Embryonic facial prominence (tissue), 1 donor: ENCODE measurements around the gene GUCA2B.

Source experiments
- DNase-seq: peaks from one replicate; pipeline ENCODE4 v3.0.0-alpha.2; 2016; ENCODE audit errors: extremely low spot score

GUCA2B gene

DNA sequence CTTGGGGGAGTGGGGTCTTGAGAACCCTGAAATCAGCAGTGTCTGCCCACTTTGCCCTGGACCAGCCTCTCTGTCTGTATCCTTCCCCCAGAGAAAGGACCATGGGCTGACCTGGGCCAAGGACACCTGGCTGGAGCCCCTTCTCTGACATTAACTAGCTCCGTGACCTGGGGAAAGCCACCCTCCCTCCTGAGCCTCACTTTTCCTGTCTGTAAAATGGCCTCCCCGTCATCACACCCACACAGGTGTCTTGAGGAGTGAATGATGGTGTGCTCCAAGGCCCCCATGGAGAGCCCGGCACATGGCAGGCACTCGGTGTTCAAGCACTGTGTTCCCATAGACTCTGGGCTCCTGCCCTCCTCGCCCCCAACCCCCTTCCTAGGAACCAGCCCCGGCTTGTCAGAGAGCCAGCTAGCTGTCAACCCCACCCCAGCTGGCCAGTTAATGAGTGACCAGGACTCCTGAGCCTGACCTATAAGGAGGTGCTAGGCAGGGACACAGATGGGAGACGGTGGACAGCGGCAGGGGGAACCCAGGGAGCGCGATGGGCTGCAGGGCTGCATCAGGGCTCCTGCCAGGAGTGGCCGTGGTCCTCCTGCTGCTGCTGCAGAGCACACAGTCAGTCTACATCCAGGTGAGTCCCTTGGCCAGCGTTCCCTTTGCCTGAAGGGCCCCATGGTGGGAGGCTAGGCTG is at the start of gene GUCA2B:
GUCA2B (plus strand) TSS at position 504 of the 694 bp plus-strand sequence; CDS start at position 545, 41 bp downstream.
- no peak for DNase-seq

GRCh38 chr1:42105025-42105424 is 48.2 kb upstream of the GUCA2B start:
- DNase-seq: no peak

DNA sequence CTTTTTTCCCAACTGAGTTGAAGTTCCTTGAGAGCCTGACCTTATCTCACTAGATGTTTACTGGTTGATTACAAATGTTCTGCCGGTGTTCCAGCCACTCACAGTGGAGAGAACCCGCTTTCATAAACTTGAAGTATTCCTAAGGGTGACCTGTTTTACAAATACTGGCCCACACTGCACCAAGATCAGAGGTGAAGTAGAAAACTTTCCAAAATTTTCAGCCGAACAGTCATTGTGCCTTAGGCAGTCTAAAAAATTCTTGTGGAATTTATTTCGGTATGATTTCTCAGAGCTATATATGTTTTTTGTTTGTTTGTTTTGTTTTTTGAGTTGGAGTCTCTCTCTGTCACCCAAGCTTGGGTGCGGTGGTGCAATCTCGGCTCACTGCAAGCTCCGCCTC is 44.9 kb upstream of the GUCA2B start:
- no peak for DNase-seq

DNA sequence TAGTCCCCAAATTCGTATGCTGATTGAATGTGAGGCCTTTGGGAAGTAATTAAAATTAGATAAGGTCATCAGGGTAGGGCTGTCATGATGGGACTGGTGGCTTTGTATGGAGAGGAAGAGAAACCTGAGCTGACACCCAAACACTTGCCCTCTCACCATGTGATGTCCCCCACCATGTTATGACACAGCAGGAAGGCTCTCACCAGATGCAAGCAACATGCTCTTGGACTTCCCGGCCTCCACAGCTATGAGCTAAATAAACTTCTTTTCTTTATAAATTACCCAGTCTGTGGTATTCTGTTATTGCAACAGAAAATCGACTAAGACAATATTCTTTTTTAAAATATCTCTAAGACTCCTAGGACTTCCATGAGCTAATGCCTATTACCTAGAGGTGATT is 43.6 kb upstream of the GUCA2B start:
- no peak for DNase-seq

DNA sequence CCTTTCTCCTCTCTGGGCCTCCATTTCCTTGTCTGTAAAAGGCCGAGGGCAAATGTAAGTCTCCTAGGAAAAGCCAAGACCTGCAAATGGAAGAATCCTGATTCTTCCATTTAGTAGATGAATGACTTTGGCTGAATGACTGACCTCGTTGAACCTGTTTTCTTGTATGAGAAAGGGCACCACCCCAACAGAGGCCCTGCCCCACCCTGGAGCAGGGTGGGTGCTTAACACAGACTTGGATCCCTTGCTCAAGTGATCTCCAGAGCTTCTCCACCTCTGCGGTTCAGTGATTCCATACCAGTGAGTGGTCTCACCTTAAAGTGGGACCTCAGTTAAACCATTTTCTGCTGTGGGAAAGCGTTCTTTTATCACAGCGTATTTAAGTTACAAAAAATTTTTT is 39.0 kb upstream of the GUCA2B start:
- DNase-seq: no peak

DNA sequence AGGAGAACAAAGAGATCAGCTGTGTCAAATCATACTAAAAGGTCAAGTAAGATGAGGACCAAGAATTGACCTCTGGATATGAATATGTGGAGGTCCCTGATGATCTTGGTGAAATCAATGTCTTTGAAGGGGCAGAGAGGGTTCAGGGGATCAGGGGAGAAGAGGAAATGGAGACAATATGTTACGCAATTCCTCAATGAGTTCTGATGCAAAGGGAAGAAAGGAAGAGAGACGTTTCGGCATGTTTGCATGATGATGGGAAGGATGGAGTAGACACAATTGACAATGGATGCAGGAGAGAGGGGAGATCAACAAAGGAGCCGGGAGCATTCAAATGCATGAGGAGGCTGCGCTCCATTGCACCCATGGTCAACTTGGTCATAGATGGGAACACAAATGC is 36.0 kb upstream of the GUCA2B start:
- no peak for DNase-seq

- DNase-seq: no peak
These were observed 35.1 kb upstream of the GUCA2B start for GRCh38 chr1:42118125-42118524.

DNA sequence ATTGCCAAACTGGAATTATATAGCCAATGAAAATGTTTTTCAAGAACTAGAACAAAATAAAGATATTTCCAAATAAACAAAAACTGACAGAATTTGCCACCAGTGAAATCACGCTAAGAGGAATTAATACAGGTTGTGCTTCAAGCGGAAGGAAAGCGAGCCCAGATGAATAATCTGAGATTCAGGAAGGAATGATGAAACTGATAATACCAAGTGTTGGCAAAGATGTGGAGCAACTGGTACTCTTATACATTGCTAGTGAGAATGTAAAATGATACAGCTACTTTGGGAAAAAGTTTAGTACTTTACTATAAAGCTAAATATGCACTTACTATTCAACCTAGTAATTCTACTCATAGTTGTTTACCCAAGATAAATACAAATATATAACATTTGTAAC is 30.8 kb upstream of the GUCA2B start:
- no peak for DNase-seq

DNA sequence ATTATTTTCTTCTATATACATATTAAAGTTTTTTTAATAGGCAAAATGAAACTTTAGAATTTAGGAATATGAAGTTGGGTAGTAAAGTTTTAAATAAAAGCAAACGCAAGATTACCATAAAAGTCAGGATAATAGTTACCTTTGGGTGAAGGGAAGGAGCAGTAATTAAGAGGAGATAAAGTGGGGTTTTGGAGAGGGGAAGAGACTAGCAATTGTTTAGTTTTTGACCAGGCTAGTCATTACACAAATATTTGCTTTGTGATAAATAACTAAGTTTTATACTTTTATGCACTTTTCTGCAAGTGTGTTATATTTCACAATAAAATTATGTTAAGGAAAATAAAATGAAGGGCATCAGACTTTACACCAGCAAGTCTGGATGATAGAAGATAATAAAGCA is 27.7 kb upstream of the GUCA2B start:
- no peak for DNase-seq

- no peak for DNase-seq
These were observed 25.4 kb upstream of the GUCA2B start for GRCh38 chr1:42127767-42128166.

- DNase-seq: no peak
These were observed 24.7 kb upstream of the GUCA2B start for GRCh38 chr1:42128499-42128898.

- no peak for DNase-seq
These were observed 24.2 kb upstream of the GUCA2B start for GRCh38 chr1:42128964-42129363.

GRCh38 chr1:42130061-42130660 is 23.0 kb upstream of the GUCA2B start:
- DNase-seq: no peak

DNA sequence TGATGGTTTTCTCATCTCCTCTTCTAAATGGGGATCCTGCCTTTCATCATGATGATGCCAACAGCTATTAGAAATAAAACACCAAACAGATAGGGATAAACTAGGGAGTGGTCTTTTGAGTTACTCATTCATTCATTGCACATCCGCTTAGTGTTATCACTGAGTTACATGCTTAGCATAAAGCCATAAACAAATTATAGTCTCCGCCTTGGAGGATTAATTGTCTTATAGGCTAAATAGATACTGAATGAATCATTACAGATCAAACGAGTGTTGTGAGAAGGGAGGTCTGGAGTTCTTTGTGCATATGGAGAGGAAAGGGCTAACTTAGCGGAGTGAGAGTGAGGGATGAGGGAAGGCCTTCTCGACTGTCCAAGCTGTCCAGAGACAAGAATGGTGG is 19.8 kb upstream of the GUCA2B start:
- DNase-seq: no peak

DNA sequence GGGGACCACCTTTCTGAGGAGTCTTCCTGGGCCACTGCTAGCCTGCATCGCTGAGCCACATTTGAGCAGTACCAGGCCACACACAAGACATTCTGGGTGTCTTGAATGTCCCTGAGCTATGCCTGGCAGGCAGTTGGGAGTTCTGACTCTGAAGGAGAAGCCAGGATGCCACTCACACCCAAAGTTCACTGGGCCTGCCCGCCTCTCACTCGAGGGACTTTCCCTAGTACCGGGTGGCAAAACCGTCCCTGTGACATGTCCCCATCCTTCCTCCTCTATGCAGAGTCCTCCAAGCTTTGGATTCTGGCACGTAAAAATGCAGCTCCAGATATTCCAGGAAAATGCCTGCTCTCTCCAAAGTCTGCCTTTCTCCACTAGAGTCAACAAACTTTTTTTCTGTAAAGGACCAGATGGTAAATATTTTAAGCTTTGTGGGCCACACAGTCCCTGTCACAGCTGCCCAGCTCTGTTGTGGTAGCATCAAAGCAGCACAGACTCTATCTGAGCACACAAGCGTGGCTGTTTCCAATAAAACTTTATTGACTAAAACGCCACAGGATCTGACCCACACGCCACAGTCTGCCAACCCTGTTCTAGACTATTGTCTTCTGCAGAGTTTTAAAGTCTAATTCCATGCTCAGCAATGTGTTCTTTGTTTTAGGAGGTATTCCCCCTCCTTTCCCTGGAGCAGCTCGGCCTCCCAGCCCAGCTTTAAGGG is 19.2 kb upstream of the GUCA2B start:
- DNase-seq: no peak

GRCh38 chr1:42135426-42135825 is 17.8 kb upstream of the GUCA2B start:
- no peak for DNase-seq

- no peak for DNase-seq
These were observed 16.7 kb upstream of the GUCA2B start for GRCh38 chr1:42136466-42136865.

DNA sequence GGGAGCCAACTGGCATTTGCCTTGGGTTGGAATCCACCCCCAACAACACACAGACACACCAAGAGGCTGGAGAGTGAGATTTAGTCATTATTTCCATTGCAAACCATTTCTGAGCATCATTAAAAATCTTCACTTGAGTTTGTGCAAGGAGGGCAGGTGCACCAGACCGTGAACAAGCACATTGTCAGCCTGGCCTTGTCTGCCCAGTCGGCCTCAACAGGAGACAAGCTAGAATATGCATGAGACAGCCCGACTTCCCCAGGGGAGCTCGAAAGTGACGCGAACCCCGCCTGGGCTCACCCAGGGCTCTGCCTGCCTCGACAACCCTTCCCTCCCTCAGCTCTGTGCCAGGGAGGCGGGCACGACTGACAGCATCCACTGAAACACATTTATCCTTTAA is 15.4 kb upstream of the GUCA2B start:
- no peak for DNase-seq

DNA sequence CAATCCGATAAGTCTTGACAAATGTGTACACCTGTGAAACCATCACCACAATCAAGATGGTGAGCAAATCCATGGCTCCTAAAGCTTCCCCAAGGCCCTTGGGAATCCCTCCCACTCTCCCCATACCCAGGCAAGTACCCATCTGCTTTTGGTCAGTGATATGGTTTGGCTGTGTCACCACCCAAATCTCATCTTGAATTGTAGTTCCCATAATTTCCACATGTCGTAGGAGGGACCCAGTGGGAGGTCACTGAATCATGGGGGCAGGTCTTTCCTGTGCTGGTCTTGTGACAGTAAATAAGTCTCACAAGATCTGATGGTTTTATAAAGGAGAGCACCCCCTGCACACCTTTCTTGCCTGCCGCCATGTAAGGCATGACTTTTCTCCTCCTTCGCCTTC is 14.6 kb upstream of the GUCA2B start:
- DNase-seq: no peak

GRCh38 chr1:42139444-42139843 is 13.8 kb upstream of the GUCA2B start:
- no peak for DNase-seq

- no peak for DNase-seq
These were observed 13.0 kb upstream of the GUCA2B start for GRCh38 chr1:42140191-42140590.

DNA sequence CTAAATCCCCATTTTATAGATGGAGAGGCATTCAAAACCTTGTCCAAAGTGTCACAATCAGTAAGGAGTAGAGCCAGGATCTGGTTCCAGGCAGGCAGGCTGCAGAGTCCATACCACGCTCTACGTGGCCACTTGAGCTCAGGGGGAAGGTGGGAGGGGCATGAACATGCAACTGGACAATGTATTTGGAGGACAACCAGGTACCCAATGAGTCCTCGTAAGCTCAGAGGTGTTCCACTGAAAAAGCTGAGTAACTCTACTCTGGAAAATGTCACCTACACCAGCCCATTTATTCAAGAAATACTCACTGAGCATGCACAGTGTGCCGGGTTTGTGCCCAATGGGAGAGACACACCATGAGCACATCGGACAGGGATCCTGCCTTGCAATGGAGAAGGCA is 11.2 kb upstream of the GUCA2B start:
- DNase-seq: no peak
